CD4-positive, alpha-beta memory T cell (primary cell): ENCODE measurements around the gene STK32B. TPM values are rescaled to one million over a fixed set of nuclear protein-coding genes. Genes with fewer than 3 reads are reported as not detected.
A peak's percentile ranks its signal among the peaks of the same experiment; 100 is the strongest.

Source experiments
- CTCF ChIA-PET: fragments of 350-600 bp; sonication (Branson Sonifier 250); formaldehyde crosslinking; loops from one replicate; lab custom pipeline; 2021; ENCODE audit warnings: inconsistent platforms; ENCODE audit not compliant: partially characterized antibody; lab: Charles Lee
- POLR2A ChIA-PET: fragments of 350-600 bp; sonication (Branson Sonifier 250); formaldehyde crosslinking; loops from one replicate; lab custom pipeline; 2021; ENCODE audit not compliant: partially characterized antibody; lab: Charles Lee
- DNase-seq, 5 donors: peaks; one replicate each; pipeline versions ENCODE4 v3.0.0 to v3.0.0-alpha.2; 2020 to 2022; ENCODE audit warnings: mixed read lengths in 1 of 5
- H3K27ac ChIP-seq: one replicate; pipeline ENCODE4 v1.7.0; 2013; ENCODE audit warnings: low read depth, low read length
- H3K27me3 ChIP-seq: 2 replicates; pipeline ENCODE4 v1.7.0; 2013; ENCODE audit warnings: mild to moderate bottlenecking, low read length, moderate library complexity; ENCODE audit not compliant: insufficient read depth
- H3K36me3 ChIP-seq: 2 replicates; pipeline ENCODE4 v1.7.0; 2013; ENCODE audit warnings: mild to moderate bottlenecking, low read length, moderate library complexity; ENCODE audit not compliant: insufficient read depth
- H3K4me1 ChIP-seq: 2 replicates; pipeline ENCODE4 v1.7.0; 2013; ENCODE audit warnings: mild to moderate bottlenecking, low read length, moderate library complexity; ENCODE audit not compliant: insufficient read depth
- H3K4me3 ChIP-seq, 2 donors: one replicate each; pipeline ENCODE4 v1.7.0; 2013; ENCODE audit warnings: low read length in 2 of 2, mild to moderate bottlenecking in 1 of 2
- H3K9me3 ChIP-seq, 2 donors: one replicate each; pipeline ENCODE4 v1.7.0; 2013; ENCODE audit warnings: low read length in 2 of 2, control low read depth in 1 of 2; ENCODE audit not compliant: control insufficient read depth in 1 of 2
- H3K27ac Mint-ChIP-seq, 7 donors: one replicate each; pipeline ENCODE4 v1.8.0; 2020 to 2021; ENCODE audit warnings: mixed read lengths in 7 of 7, mild to moderate bottlenecking in 6 of 7, inconsistent platforms in 3 of 7, moderate library complexity in 3 of 7
- H3K27me3 Mint-ChIP-seq, 2 donors: one replicate each; pipeline ENCODE4 v1.8.0; 2020 to 2021; ENCODE audit warnings: mixed read lengths in 2 of 2
- H3K36me3 Mint-ChIP-seq, 2 donors: one replicate each; pipeline ENCODE4 v1.8.0; 2020 to 2021; ENCODE audit warnings: mixed read lengths in 2 of 2, inconsistent platforms in 1 of 2, mild to moderate bottlenecking in 1 of 2
- H3K4me1 Mint-ChIP-seq, 4 donors: one replicate each; pipeline ENCODE4 v1.8.0; 2020 to 2021; ENCODE audit warnings: mixed read lengths in 4 of 4, mild to moderate bottlenecking in 1 of 4
- H3K4me3 Mint-ChIP-seq, 8 donors: one replicate each; pipeline ENCODE4 v1.8.0; 2020 to 2021; ENCODE audit warnings: mixed read lengths in 8 of 8, mild to moderate bottlenecking in 7 of 8, moderate library complexity in 6 of 8, inconsistent platforms in 3 of 8
- H3K9me3 Mint-ChIP-seq, 8 donors: one replicate each; pipeline ENCODE4 v1.8.0; 2020 to 2021; ENCODE audit warnings: mixed read lengths in 8 of 8, mild to moderate bottlenecking in 5 of 8, inconsistent platforms in 3 of 8, moderate library complexity in 1 of 8
- intact Hi-C: fragments of 100-400 bp; cut with micrococcal nuclease; formaldehyde crosslinking; loops from one replicate; pipeline ENCODE4 v1.15.1; 2023
- polyA plus RNA-seq, 2 donors: library from polyadenylated mRNA; unstranded; fragments of 300-500 nt; fragmentation: Illumina TruSeq; gene quantifications; one replicate each; pipeline ENCODE4 v1.2.3, GENCODE V29; 2021
- total RNA-seq, 2 experiments: library from RNA; stranded (reverse); gene quantifications; one replicate each; pipeline ENCODE4 v1.2.3, GENCODE V29; 2021

STK32B gene
- total and polyA plus RNA-seq, 4 experiments from 2014 or later = not detected

DNA sequence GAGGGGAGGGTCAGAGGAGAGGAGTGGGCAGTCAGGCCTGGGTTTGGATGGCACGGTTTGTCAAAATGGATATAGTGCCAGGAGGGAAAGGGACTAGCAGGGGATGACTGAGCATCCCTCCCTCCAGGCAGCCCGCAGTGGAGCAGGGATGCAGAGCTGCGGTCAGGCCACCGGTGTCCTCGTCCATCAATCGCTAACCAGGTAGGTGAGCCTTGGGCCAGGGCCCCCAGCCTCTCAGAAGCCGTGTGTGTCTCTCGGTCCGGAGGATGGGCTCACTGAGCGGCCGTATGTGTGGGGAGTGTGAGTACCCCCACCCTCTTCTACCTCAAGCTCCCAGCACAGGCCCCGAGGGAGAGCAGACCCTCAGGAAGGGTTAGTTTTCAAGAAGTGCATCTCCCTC is 31.5 kb upstream of the STK32B start:
- CTCF ChIA-PET = no interaction called here
- no peak overlapping the region for H3K27ac Mint-ChIP-seq
- Histone ChIP-seq H3K36me3 (no peaks in the 10 kb centered on the region), H3K4me3 (no peak overlapping the region), H3K4me1 (no peaks in the 10 kb centered on the region), H3K27me3 (no peaks in the 10 kb centered on the region), H3K27ac (no peak overlapping the region), H3K9me3 (no peaks in the 10 kb centered on the region)
- intact Hi-C loops = no loop called here
- H3K36me3 Mint-ChIP-seq = no peaks in the 10 kb centered on the region
- no peaks in the 10 kb centered on the region for H3K4me1 Mint-ChIP-seq
- DNase-seq = no peak
- H3K4me3 Mint-ChIP-seq = no peak overlapping the region
- POLR2A ChIA-PET = no interaction called here
- peaks cover 0 to 3% (median 0%) of the 10 kb centered on the region in 8 donors for H3K9me3 Mint-ChIP-seq
- H3K27me3 Mint-ChIP-seq = peaks cover 9 to 17% of the 10 kb centered on the region in 2 donors

DNA sequence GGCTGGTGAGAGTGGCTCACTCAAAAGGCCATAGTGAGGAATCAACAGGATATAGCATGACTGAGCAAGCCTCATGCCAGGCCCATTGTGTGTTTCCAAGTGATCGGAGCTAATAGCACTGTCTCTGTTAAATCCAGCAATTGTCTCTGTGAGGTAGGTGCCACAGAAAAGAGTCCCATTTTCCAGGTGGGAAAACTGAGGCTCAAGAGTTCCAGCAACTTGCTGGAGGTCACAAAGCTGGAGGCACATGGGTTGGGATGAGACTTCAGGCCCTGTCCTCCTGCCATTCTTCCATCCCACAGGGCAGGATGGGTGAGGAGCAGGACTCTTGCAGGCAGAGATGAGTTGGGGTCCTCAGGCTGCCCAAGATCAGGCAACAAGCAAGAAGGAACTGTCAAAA is 30.9 kb upstream of the STK32B start:
- POLR2A ChIA-PET = no interaction called here
- Histone ChIP-seq H3K27me3 (no peaks in the 10 kb centered on the region), H3K27ac (no peak overlapping the region), H3K36me3 (no peaks in the 10 kb centered on the region), H3K4me1 (no peaks in the 10 kb centered on the region), H3K9me3 (no peaks in the 10 kb centered on the region), H3K4me3 (no peak overlapping the region)
- Mint-ChIP-seq H3K27me3 (peaks cover 9 to 19% of the 10 kb centered on the region in 2 donors), H3K4me1 (no peaks in the 10 kb centered on the region), H3K27ac (no peak overlapping the region), H3K4me3 (no peak overlapping the region), H3K36me3 (no peaks in the 10 kb centered on the region), H3K9me3 (peaks cover 0 to 3% (median 0%) of the 10 kb centered on the region in 8 donors)
- CTCF ChIA-PET = no interaction called here
- no peak for DNase-seq
- intact Hi-C loops = no loop called here

DNA sequence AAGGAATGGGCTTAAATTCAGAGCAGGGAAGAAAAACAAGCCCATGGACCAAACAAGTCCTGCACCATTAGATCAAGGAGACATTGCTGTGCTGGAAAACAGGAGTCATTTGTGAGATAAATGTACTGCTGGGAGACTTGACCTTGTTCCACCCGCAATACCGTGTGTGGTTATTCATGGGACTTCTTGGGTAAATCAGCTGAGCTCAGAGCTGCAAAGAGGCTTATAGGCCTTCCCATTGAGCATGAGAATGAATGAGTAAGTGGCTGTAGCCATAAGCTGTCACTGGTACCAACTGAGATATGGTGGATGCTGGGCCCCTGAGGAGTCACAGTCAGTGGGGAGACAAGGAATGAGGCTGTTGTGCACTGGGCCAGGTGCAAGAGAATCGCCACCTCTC is 29.7 kb upstream of the STK32B start:
- Histone ChIP-seq H3K4me1 (no peaks in the 10 kb centered on the region), H3K36me3 (no peaks in the 10 kb centered on the region), H3K4me3 (no peak overlapping the region), H3K9me3 (no peaks in the 10 kb centered on the region), H3K27me3 (no peaks in the 10 kb centered on the region), H3K27ac (no peak overlapping the region)
- CTCF ChIA-PET = no interaction called here
- Mint-ChIP-seq H3K4me1 (no peaks in the 10 kb centered on the region), H3K36me3 (no peaks in the 10 kb centered on the region), H3K27ac (no peak overlapping the region), H3K27me3 (peaks cover 14 to 17% of the 10 kb centered on the region in 2 donors), H3K9me3 (peaks cover 0 to 3% (median 0%) of the 10 kb centered on the region in 8 donors), H3K4me3 (no peak overlapping the region)
- no peak for DNase-seq
- intact Hi-C loops = no loop called here
- POLR2A ChIA-PET = no interaction called here

DNA sequence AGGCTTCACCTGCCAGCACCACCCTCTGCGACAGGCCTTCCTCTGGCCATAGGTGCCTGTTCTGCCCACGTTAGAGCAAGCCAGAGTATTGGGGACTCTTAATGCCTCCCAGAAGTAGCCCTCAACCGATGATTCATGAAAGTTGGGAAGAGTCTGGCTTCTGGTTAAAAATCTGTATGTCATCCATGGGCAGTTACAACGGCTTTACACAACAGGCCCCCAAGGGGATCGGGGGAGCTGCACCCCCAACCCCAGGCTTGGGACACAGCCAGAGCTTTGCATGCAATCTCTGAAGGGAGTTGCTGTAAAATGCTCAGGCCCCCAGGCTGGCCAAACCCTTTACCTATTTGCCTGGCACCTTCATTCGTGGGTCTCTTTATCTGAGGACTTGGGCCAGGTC is 26.6 kb upstream of the STK32B start:
- no peak for DNase-seq
- ChIA-PET POLR2A (no interaction called here), CTCF (no interaction called here)
- no peaks in the 10 kb centered on the region for H3K4me1 ChIP-seq
- intact Hi-C loops = no loop called here
- H3K4me3 ChIP-seq = no peak overlapping the region
- Mint-ChIP-seq H3K36me3 (no peaks in the 10 kb centered on the region), H3K4me3 (no peak overlapping the region), H3K27me3 (peaks cover 9 to 13% of the 10 kb centered on the region in 2 donors), H3K27ac (no peak overlapping the region), H3K9me3 (peaks cover 0 to 3% (median 0%) of the 10 kb centered on the region in 8 donors), H3K4me1 (no peaks in the 10 kb centered on the region)
- no peaks in the 10 kb centered on the region for H3K27me3 ChIP-seq
- H3K9me3 ChIP-seq = no peaks in the 10 kb centered on the region
- H3K36me3 ChIP-seq = no peaks in the 10 kb centered on the region
- no peak overlapping the region for H3K27ac ChIP-seq

DNA sequence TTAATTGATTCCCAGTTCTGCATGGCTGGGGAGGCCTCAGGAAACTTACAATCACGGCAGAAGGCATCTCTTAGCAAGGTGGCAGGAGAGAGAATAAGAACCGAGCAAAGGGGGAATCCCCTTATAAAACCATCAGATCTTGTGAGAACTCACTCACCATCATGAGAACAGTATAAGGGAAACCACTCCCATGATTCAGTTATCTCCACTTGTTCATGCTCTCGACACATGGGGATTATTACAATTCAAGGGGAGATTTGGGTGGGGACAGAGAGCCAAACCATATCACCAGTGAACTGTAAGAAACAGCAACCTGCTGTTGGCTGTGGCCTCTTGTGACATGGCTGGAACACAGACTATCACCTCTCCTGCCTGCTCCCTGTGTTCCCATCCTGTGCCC is 24.9 kb upstream of the STK32B start:
- POLR2A ChIA-PET = no interaction called here
- intact Hi-C loops = no loop called here

DNA sequence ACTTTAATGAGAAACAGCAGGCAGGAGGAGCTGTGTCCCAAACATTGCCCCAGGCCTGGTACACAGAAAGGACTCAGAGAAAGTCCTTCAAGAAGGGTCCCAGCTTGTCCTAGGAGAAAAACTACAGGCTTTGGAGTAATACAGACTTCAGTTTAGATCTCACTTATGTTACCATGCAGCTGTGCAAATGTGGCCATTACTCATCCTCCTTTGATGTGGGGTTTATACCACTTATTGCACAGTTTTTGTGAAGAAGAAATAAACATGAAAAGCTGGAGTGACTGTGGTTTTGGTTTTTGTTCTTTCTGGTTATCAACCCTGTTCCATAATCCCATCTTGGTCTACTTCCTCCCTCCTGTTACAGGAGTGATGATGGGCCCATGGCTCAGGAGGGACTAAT is 23.9 kb upstream of the STK32B start:
- no peaks in the 10 kb centered on the region for H3K36me3 Mint-ChIP-seq
- POLR2A ChIA-PET = no interaction called here
- H3K4me3 Mint-ChIP-seq = no peak overlapping the region
- H3K27ac ChIP-seq = no peak overlapping the region
- peaks cover 9 to 13% of the 10 kb centered on the region in 2 donors for H3K27me3 Mint-ChIP-seq
- H3K9me3 ChIP-seq = no peaks in the 10 kb centered on the region
- H3K4me1 Mint-ChIP-seq = no peaks in the 10 kb centered on the region
- peaks cover 0 to 3% (median 0%) of the 10 kb centered on the region in 8 donors for H3K9me3 Mint-ChIP-seq
- no peak overlapping the region for H3K4me3 ChIP-seq
- no peaks in the 10 kb centered on the region for H3K36me3 ChIP-seq
- DNase-seq = no peak
- no peaks in the 10 kb centered on the region for H3K4me1 ChIP-seq
- CTCF ChIA-PET = no interaction called here
- H3K27me3 ChIP-seq = no peaks in the 10 kb centered on the region
- no peak overlapping the region for H3K27ac Mint-ChIP-seq
- intact Hi-C loops = no loop called here

More for the DNA sequence above, 24.9 kb upstream of the STK32B start:
- Histone ChIP-seq H3K27ac (no peak overlapping the region), H3K36me3 (no peaks in the 10 kb centered on the region), H3K27me3 (no peaks in the 10 kb centered on the region), H3K9me3 (no peaks in the 10 kb centered on the region), H3K4me3 (no peak overlapping the region), H3K4me1 (no peaks in the 10 kb centered on the region)
- peak overlapping the region in 1 of 8 donors; percentile 32 for H3K4me3 Mint-ChIP-seq
- H3K27ac Mint-ChIP-seq = no peak overlapping the region
- peaks cover 0 to 3% (median 0%) of the 10 kb centered on the region in 8 donors for H3K9me3 Mint-ChIP-seq
- no peaks in the 10 kb centered on the region for H3K4me1 Mint-ChIP-seq
- DNase-seq = no peak
- H3K27me3 Mint-ChIP-seq = peaks cover 9 to 13% of the 10 kb centered on the region in 2 donors
- CTCF ChIA-PET = no interaction called here
- no peaks in the 10 kb centered on the region for H3K36me3 Mint-ChIP-seq

DNA sequence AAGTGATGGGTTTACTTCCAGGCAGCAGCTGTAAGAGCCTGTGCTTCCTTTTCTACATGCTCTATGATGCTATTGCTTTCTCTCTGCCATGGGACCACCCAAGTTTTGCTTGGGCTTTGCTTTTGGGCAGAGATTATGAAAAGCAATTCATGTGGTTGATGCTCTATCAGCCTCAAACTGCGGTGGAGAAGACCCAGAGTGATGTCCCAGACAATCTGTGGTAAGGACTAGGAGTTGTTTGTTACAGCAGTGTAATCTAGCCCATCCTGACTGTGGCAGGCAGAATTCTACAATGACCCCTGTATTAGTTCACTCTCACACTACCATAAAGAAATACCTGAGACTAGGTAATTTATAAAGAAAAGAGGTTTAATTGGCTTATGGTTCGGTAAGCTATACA is 22.8 kb upstream of the STK32B start:
- no peaks in the 10 kb centered on the region for H3K4me1 ChIP-seq
- H3K4me3 ChIP-seq = no peak overlapping the region
- no peak for DNase-seq
- no peaks in the 10 kb centered on the region for H3K36me3 ChIP-seq
- ChIA-PET POLR2A (no interaction called here), CTCF (no interaction called here)
- Mint-ChIP-seq H3K27me3 (peaks cover 7 to 13% of the 10 kb centered on the region in 2 donors), H3K4me1 (no peaks in the 10 kb centered on the region), H3K36me3 (no peaks in the 10 kb centered on the region), H3K4me3 (no peak overlapping the region), H3K9me3 (peaks cover 0 to 3% (median 0%) of the 10 kb centered on the region in 8 donors), H3K27ac (no peak overlapping the region)
- intact Hi-C loops = no loop called here
- H3K27ac ChIP-seq = no peak overlapping the region
- H3K27me3 ChIP-seq = no peaks in the 10 kb centered on the region
- H3K9me3 ChIP-seq = no peaks in the 10 kb centered on the region

DNA sequence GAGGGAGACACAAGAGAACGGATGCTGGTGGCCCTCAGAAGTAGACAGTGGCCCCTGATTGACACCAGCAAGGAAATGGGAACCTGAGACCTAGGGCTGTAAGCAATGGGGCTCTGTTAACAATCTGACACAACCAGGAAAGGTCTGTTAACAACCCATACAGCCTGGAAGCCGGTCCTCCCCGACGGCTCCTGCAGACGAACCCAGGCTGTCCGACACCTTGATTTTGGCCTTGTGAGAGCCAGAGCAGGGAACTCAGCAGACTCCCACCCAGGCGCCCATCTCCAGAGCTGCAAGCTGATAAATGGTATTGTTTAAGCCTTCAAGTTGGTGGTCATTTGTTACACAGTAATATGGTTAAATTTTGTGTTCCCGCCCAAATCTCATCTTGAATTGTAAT is 21.8 kb upstream of the STK32B start:
- Mint-ChIP-seq H3K36me3 (no peaks in the 10 kb centered on the region), H3K27ac (no peak overlapping the region), H3K4me1 (no peaks in the 10 kb centered on the region), H3K4me3 (no peak overlapping the region), H3K9me3 (peaks cover 0 to 2% (median 0%) of the 10 kb centered on the region in 8 donors), H3K27me3 (peaks cover 7 to 13% of the 10 kb centered on the region in 2 donors)
- no peaks in the 10 kb centered on the region for H3K36me3 ChIP-seq
- H3K4me3 ChIP-seq = no peak overlapping the region
- DNase-seq = no peak
- no peak overlapping the region for H3K27ac ChIP-seq
- no peaks in the 10 kb centered on the region for H3K9me3 ChIP-seq
- ChIA-PET CTCF (no interaction called here), POLR2A (no interaction called here)
- intact Hi-C loops = no loop called here
- no peaks in the 10 kb centered on the region for H3K4me1 ChIP-seq
- no peaks in the 10 kb centered on the region for H3K27me3 ChIP-seq
